ENCODE results near the gene FANCD2OS.
"Not testable (repeated sequence)": the region's sequence is repeated elsewhere in the genome, so short reads cannot be mapped to it uniquely, and the experiment has no call there.

FANCD2OS gene

GRCh38 chr3:10149226-10149625 is 41.2 kb upstream of the FANCD2OS start:
- no peak overlapping the region for H3K4me3 ChIP-seq (ENCODE audit: control insufficient read depth, low read depth, low read length)
- no peak for TF ChIP-seq CTCF (conservative IDR thresholded peaks at IDR 0.05; ENCODE audit: control insufficient read depth, insufficient read depth, low read depth, low read length)
- DNase-seq (ENCODE audit: low read depth), result no peak

- DNase-seq (ENCODE audit: low read depth), result no peak
- no peak for TF ChIP-seq CTCF (conservative IDR thresholded peaks at IDR 0.05; ENCODE audit: control insufficient read depth, insufficient read depth, low read depth, low read length)
- no peak overlapping the region for H3K4me3 ChIP-seq (ENCODE audit: control insufficient read depth, low read depth, low read length)
These were observed 37.6 kb upstream of the FANCD2OS start for GRCh38 chr3:10145685-10146084.

- peak; percentile 58 for DNase-seq (ENCODE audit: low read depth)
- peak overlapping the region; percentile 72 for H3K4me3 ChIP-seq (ENCODE audit: control insufficient read depth, low read depth, low read length)
- TF ChIP-seq CTCF (conservative IDR thresholded peaks at IDR 0.05; ENCODE audit: control insufficient read depth, insufficient read depth, low read depth, low read length), result no peak
These were observed 34.9 kb upstream of the FANCD2OS start for GRCh38 chr3:10142707-10143560.

- peak overlapping the region; percentile 72 for H3K4me3 ChIP-seq (ENCODE audit: control insufficient read depth, low read depth, low read length)
- TF ChIP-seq CTCF (conservative IDR thresholded peaks at IDR 0.05; ENCODE audit: control insufficient read depth, insufficient read depth, low read depth, low read length), result no peak
- DNase-seq (ENCODE audit: low read depth), result no peak
These were observed 33.0 kb upstream of the FANCD2OS start for GRCh38 chr3:10140996-10141546.

- TF ChIP-seq CTCF (conservative IDR thresholded peaks at IDR 0.05; ENCODE audit: control insufficient read depth, insufficient read depth, low read depth, low read length), result no peak
- DNase-seq (ENCODE audit: low read depth), result no peak
- no peak overlapping the region for H3K4me3 ChIP-seq (ENCODE audit: control insufficient read depth, low read depth, low read length)
These were observed 29.1 kb upstream of the FANCD2OS start for GRCh38 chr3:10137178-10137577.

GRCh38 chr3:10136426-10137005 is 28.5 kb upstream of the FANCD2OS start:
- TF ChIP-seq CTCF (conservative IDR thresholded peaks at IDR 0.05; ENCODE audit: control insufficient read depth, insufficient read depth, low read depth, low read length), result no peak
- no peak overlapping the region for H3K4me3 ChIP-seq (ENCODE audit: control insufficient read depth, low read depth, low read length)
- no peak for DNase-seq (ENCODE audit: low read depth)

GRCh38 chr3:10135872-10136271 is 27.8 kb upstream of the FANCD2OS start:
- not testable (repeated sequence) for H3K4me3 ChIP-seq (ENCODE audit: control insufficient read depth, low read depth, low read length); DNase-seq (ENCODE audit: low read depth)

Data from fibroblast of mammary gland (primary cell).